Ishikawa (cell line): ENCODE measurements around the gene USP7.

Source experiments
- CEBPB ChIP-seq: IDR thresholded peaks from 2 replicates; pipeline ENCODE4 v1.6.1; 2012
- CREB1 ChIP-seq: IDR thresholded peaks from 2 replicates; pipeline ENCODE4 v1.6.1; 2012; ENCODE audit warnings: low read depth
- EGR1 ChIP-seq: IDR thresholded peaks from 2 replicates; pipeline ENCODE4 v1.6.1; 2012
- EP300 ChIP-seq: IDR thresholded peaks from 2 replicates; pipeline ENCODE4 v1.6.1; 2012; ENCODE audit warnings: borderline replicate concordance
- FOXM1 ChIP-seq: IDR thresholded peaks from 2 replicates; pipeline ENCODE4 v1.6.1; 2012; ENCODE audit warnings: low read depth, borderline replicate concordance
- NFIC ChIP-seq: IDR thresholded peaks from 2 replicates; pipeline ENCODE4 v1.6.1; 2012
- RAD21 ChIP-seq: IDR thresholded peaks from 2 replicates; pipeline ENCODE4 v1.6.1; 2012; ENCODE audit warnings: low read depth
- TAF1 ChIP-seq: IDR thresholded peaks from 2 replicates; pipeline ENCODE4 v1.6.1; 2012; ENCODE audit warnings: low read depth, mild to moderate bottlenecking
- TCF12 ChIP-seq: IDR thresholded peaks from 2 replicates; pipeline ENCODE4 v1.6.1; 2012; ENCODE audit warnings: low read depth
- TEAD4 ChIP-seq: IDR thresholded peaks from 2 replicates; pipeline ENCODE4 v1.6.1; 2012
- YY1 ChIP-seq: IDR thresholded peaks from 2 replicates; pipeline ENCODE4 v1.6.1; 2012; ENCODE audit warnings: low read depth
- ZBTB7A ChIP-seq: IDR thresholded peaks from 2 replicates; pipeline ENCODE4 v1.6.1; 2012; ENCODE audit warnings: low read depth
- TF ChIP-seq, protein P1 (sequence below): IDR thresholded peaks from 2 replicates; pipeline ENCODE4 v1.6.1; 2012; ENCODE audit warnings: low read depth, mild to moderate bottlenecking
- TF ChIP-seq, protein P2 (sequence below): IDR thresholded peaks from 2 replicates; pipeline ENCODE4 v1.6.1; 2012
- TF ChIP-seq, protein P3 (sequence below): IDR thresholded peaks from 2 replicates; pipeline ENCODE4 v1.6.1; 2012

USP7 gene

DNA sequence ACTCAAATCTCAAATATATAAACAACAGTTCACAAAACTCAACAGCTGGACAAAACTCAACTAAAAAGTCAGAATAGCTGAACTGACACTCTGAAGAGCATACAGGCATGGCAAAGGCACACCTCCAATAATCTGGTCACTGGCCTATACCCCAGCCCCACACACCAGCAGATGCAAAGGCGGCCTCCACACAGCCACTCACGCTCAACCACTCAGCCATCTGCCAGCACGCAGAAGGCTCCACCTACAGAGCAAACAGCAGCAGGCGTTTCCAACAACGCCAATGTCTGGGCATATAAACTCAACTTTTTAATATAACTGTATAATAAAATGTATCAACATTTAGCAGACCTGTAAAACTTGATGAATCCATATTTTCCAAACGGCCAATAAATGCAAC lies 17.2 kb downstream of the USP7 start:
- TF ChIP-seq, protein P1, sequence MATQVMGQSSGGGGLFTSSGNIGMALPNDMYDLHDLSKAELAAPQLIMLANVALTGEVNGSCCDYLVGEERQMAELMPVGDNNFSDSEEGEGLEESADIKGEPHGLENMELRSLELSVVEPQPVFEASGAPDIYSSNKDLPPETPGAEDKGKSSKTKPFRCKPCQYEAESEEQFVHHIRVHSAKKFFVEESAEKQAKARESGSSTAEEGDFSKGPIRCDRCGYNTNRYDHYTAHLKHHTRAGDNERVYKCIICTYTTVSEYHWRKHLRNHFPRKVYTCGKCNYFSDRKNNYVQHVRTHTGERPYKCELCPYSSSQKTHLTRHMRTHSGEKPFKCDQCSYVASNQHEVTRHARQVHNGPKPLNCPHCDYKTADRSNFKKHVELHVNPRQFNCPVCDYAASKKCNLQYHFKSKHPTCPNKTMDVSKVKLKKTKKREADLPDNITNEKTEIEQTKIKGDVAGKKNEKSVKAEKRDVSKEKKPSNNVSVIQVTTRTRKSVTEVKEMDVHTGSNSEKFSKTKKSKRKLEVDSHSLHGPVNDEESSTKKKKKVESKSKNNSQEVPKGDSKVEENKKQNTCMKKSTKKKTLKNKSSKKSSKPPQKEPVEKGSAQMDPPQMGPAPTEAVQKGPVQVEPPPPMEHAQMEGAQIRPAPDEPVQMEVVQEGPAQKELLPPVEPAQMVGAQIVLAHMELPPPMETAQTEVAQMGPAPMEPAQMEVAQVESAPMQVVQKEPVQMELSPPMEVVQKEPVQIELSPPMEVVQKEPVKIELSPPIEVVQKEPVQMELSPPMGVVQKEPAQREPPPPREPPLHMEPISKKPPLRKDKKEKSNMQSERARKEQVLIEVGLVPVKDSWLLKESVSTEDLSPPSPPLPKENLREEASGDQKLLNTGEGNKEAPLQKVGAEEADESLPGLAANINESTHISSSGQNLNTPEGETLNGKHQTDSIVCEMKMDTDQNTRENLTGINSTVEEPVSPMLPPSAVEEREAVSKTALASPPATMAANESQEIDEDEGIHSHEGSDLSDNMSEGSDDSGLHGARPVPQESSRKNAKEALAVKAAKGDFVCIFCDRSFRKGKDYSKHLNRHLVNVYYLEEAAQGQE: no peak
- no peak for TF ChIP-seq TCF12
- TF ChIP-seq YY1: no peak
- no peak for TF ChIP-seq RAD21
- TF ChIP-seq, protein P2, sequence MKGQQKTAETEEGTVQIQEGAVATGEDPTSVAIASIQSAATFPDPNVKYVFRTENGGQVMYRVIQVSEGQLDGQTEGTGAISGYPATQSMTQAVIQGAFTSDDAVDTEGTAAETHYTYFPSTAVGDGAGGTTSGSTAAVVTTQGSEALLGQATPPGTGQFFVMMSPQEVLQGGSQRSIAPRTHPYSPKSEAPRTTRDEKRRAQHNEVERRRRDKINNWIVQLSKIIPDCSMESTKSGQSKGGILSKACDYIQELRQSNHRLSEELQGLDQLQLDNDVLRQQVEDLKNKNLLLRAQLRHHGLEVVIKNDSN: no peak

DNA sequence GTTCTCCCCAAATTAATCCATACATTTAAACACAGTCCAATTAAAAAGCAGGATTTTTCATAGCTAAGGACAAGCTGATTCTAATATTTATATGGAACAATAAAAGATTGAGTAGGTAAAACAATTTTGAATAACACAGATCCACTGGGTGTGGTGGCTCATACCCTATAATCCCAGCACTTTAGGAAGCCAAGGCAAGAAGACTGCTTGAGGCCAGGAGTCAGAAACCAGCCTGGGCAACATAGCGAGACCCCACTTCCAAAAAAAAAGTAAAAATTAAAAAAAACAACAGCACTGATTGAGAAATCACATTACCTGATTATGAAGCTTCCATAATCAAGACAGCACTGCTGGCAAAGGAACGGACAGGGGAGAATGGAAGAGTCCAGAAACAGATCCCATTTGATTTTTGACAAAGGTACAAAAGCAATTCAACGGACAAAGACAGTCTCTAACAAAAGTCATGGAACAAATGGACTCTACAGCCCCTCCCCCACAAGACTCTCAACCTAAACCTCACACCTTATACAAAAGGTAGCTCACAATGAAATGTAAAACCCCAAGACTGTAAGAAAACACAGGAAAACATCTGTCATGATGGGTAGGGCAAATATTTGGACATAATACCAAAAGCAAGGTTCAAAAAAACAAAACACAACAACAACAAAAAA lies 17.9 kb downstream of the USP7 start:
- no peak for TF ChIP-seq EP300
- no peak for TF ChIP-seq ZBTB7A
- no peak for TF ChIP-seq NFIC
- TF ChIP-seq TCF12: no peak
- no peak for TF ChIP-seq TEAD4
- TF ChIP-seq YY1: no peak
- TF ChIP-seq CREB1: no peak
- TF ChIP-seq, protein P2: no peak
- TF ChIP-seq CEBPB: no peak
- TF ChIP-seq FOXM1: no peak
- TF ChIP-seq RAD21: no peak
- TF ChIP-seq, protein P3, sequence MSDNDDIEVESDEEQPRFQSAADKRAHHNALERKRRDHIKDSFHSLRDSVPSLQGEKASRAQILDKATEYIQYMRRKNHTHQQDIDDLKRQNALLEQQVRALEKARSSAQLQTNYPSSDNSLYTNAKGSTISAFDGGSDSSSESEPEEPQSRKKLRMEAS: no peak
- TF ChIP-seq EGR1: no peak

DNA sequence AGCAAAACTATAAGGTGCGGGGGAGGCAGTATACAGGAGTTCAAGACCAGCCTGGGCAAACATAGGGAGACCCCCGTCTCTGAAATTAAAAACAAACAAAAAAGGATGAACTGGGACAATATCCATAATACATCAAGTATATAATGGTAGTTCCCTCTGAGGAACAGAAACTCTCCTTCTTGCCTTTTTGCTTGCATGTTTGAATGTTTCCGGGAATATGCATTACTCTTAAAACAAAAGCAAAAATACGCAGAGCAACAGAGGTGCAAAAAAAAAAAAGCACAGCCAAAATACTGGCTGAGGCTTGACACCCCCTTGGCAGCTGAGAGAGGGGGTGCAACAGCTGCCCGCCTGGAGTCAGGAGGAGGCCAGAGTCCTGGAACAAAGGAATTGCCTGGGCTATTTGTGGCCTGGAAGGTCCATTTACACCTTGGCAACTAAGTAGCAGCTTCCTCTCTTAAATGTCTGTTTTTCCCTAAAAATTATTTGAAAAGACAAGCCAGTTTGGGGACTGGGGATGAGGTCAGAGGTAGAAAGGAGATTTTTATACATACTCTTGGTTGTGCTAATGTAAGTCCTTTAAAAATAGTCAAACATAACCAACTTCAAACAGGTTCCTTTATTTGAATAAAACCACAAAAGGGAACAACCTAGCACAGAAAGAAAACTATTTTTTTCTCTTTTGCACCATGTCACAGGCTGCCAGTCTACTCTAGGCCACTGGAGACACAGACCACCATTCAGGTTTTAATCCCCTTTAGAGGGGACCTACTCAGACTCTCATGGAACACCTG lies 19.5 kb downstream of the USP7 start:
- TF ChIP-seq TCF12: no peak
- TF ChIP-seq, protein P3: no peak
- TF ChIP-seq NFIC: no peak
- no peak for TF ChIP-seq EP300
- TF ChIP-seq CREB1: no peak
- TF ChIP-seq ZBTB7A: no peak

DNA sequence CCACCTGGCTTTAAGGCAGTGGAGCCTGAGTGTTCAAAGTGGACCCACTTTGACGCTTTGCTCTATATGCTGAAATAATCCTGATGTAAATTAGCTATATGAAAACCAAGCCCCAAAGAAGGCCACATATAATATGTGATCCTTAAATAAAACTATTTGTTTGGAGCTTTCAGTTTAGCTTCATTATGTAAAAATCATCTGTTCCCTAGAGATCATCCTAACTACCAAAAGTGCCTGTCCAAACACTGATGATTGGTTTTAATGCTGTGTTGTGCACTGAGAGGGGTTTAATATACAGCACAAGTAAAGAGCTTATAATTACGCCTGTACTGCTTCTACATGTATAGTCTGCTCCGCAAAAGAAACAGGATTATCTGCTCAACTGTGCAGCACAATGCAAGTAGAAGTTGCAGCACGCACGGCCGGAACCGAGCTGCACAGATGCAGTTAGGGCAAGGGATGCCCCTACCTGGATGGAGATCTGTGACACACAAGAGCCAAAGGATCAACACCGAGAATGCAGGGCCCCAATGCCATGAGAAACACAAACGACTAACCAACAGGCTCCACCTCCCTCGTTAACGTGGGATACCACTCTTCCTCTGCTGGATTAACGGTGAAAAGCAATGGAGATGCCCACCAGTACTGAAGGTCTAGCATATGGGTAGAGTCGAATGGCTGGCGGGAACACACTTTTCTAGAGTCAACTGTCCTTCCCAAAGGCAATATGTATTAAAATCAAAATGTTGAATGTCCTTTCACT lies 20.5 kb downstream of the USP7 start:
- no peak for TF ChIP-seq TCF12

DNA sequence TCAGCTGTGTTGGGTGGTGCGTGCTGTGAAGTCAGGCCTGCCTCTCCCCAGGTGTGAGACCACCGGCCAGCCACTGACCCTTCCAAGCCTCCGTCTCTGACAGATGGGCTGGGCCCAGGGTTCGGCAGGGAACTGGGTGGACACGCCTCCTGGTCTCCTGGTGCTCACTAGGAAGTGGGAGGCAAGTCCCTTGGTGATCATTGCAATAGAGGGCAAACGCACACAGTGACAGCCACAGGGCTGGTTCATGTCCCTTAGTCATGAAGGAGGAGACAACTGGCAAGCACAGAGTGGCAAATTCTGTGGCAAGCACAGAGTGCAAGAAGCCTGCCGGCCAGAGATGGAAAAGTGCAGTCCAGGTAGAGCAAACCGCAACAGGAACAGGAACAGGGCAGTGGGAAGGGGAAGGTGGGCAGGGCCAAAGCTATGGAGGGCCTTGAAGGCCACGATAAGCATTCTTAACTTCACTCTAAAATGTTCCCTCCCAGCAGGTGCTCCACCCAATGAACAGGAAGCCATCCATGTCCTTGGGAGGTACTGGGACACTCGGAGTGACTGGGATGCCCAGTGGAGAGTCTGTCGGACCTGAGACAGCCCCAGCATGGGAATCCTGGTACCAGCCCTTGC lies 21.9 kb downstream of the USP7 start:
- TF ChIP-seq, protein P2: no peak
- TF ChIP-seq TAF1 (no peak), TCF12 (no peak), TEAD4 (no peak)

DNA sequence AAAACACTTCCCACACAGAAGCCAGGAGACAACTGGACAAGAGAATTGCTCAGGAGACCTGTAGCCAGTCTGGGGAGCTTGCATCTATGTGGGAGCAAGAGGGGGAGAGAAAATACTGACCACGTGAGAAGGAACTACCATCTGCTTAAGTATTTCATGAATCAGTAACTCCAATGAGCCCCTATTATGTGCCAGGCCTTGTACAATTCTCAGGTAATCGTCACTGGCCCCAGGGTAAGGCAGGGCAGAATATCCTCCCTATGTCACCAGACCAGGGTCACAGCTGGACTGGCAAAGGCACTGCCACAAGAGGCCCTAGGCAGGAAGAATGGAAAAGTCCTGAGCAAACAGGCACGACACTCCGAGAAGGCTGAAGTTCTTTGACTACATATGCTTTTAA lies 25.9 kb downstream of the USP7 start:
- TF ChIP-seq ZBTB7A (no peak), EP300 (no peak), FOXM1 (no peak), TCF12 (no peak), CREB1 (no peak), YY1 (no peak), TAF1 (no peak), EGR1 (no peak), NFIC (no peak), TEAD4 (no peak), CEBPB (no peak), RAD21 (no peak)
- TF ChIP-seq, protein P3: no peak
- TF ChIP-seq, protein P1: no peak
- TF ChIP-seq, protein P2: no peak
